Astrocyte of the cerebellum (primary cell): Measurements from ENCODE around the gene NEBL.
A peak's percentile ranks its signal among the peaks of the same experiment; 100 is the strongest.

ENCODE experiments used
- DNase-seq: peaks from one replicate; pipeline ENCODE4 v3.0.0-alpha.2; 2011; ENCODE audit warnings: low read depth
- H3K4me3 ChIP-seq: 2 replicates; pipeline ENCODE4 v1.5.1; 2011; ENCODE audit warnings: mild to moderate bottlenecking, low read depth, low read length, moderate library complexity
- in situ Hi-C: cut with HindIII; loops from 2 replicates; pipeline ENCODE4 v1.10.0; 2017; ENCODE audit warnings: low sequenced_read_pairs
- TF ChIP-seq, protein P1 (sequence below): IDR thresholded peaks from 2 replicates; pipeline ENCODE4 v1.5.1; 2012; ENCODE audit warnings: low read length, low read depth, moderate library complexity, mild to moderate bottlenecking; ENCODE audit errors: missing control alignments

The NEBL gene

DNA sequence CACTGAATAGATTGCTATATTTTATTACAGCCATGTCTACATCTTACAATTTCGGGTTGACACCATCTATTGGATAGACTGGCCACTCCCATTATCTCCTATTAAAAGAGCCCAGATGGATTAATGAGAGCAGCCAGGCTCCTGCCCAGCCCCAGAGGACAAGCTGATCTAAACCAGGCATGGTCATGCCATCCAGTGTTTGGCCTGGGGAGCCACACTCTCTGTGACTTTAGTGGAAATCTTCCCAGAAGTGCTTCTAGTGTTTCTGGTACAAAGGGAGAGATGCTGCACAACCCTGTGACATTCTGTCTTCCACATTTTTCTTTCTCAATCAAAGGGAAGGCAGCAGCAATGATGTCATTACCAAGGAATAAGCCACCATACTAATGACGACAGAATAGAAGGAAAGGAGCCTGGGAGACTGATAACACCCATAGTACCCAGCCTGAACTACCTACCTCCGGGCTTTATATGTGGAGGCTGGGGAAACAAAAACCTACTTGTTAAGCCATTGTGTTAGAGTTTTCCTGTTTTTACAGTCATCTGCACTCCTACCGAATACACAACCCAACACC lies 5.0 kb downstream of the NEBL start:
- DNase-seq = no peak
- H3K4me3 ChIP-seq = no peak overlapping the region
- in situ Hi-C loops = no loop called here
- TF ChIP-seq, protein P1, sequence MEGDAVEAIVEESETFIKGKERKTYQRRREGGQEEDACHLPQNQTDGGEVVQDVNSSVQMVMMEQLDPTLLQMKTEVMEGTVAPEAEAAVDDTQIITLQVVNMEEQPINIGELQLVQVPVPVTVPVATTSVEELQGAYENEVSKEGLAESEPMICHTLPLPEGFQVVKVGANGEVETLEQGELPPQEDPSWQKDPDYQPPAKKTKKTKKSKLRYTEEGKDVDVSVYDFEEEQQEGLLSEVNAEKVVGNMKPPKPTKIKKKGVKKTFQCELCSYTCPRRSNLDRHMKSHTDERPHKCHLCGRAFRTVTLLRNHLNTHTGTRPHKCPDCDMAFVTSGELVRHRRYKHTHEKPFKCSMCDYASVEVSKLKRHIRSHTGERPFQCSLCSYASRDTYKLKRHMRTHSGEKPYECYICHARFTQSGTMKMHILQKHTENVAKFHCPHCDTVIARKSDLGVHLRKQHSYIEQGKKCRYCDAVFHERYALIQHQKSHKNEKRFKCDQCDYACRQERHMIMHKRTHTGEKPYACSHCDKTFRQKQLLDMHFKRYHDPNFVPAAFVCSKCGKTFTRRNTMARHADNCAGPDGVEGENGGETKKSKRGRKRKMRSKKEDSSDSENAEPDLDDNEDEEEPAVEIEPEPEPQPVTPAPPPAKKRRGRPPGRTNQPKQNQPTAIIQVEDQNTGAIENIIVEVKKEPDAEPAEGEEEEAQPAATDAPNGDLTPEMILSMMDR = no peak

DNA sequence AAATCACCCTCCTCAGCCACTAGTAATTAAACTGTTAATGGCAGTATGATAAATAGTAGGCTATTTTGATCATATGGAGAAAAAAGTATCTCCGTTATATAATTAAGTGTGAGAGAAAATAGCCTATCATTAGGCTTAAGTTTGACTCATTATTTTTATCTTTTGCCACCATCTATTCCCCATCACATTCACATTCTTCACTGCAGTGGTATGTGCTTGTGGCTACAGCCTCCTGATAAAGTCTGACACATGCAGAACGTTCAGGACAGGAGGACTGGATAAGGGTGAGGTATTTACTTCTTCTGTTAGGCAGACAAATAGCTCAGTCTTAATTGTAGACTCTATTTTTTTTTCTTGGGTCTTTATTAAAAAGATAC lies 5.8 kb downstream of the NEBL start:
- TF ChIP-seq, protein P1 = no peak
- H3K4me3 ChIP-seq = no peak overlapping the region
- in situ Hi-C loops = no loop called here
- DNase-seq = peak; percentile 34

DNA sequence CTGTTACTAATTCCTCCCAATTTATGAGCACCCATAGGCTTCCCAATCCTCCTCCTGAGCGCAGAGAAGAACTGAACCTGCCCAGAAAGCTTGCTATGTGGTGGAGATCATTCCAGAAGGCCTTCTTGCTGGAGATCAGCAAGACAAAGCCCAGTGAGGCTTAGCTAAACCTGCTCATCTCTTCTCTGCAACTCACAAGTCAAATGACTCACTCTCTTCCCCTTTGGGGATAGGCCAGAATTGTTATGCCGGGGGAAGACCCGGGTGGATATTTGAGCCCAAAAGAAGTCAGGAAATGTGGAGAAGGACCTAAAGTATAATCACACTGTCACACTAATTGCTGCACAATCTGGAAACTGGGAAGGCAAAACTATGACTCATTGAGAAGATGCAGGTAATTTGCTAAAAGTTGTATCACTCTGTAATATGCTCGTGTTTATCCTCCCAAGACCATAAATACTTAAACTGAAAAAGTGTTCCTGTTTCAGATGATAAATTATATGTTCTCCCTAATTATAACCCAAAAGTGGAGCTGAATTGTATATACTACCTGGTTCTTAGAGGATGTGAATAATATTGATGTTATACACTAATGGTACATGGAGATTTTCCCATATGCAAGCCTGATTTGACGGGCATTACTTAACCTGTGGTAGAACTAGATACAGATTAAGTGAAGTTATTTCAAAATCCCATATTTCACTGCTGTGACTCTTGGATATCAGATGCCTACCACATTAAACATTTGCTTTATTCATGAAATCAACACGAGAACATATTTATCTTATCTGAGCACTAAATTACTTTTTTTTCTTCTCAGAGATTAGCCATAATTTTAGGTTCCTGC lies 6.4 kb downstream of the NEBL start:
- H3K4me3 ChIP-seq = no peak overlapping the region
- DNase-seq = no peak
- in situ Hi-C loops = no loop called here
- TF ChIP-seq, protein P1 = no peak

DNA sequence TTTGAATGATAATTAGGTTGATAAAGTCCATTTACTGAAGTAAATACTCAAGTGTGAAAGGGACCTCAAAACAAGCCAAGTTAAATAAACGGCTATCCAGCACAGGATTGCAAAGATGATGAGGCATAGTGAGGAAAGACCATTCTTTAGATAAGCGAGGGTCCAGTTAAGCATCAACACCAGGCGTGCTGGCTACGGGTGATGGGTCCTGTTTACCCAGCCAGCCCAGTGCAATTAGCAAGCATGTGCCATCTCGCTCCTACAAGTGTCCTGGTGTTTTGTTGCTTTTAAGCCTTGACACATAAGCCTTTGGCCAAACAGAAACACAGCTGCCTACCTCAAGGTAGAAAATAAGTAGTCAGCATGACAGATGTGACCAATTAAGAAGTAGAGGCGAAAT lies 7.1 kb downstream of the NEBL start:
- DNase-seq = no peak
- in situ Hi-C loops = no loop called here
- H3K4me3 ChIP-seq = no peak overlapping the region
- TF ChIP-seq, protein P1 = no peak

DNA sequence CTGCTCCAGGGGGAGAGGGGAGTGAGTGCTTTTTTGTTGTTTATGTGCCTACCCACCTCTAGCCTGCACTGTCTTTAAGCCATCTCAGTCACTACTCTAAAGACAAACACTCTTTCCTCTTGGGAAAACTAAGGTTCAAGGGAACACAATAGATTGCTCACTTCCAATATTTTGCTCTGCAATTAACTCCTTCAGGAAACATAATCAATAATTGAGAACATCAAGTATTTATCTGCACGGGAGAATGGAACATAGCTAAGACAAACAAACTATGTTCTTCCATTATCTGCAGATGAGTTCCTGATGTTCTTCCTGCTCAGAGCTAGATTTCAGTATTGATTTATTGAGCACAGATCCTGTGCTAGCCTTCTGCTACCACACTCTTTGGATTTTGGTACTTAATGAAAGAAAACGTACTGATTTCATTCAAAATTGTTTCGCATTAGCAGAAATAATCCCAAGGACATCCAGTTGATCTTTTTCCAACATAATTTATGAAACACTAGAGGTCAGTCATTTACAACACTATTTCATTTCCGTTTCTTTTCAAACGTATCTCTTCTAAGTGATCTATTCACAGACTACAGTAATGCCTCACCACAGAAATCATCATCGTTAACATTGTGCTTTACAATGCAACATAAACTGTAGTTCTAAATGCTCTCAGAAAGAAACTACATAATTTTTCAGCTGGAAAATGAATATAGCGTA lies 8.3 kb downstream of the NEBL start:
- TF ChIP-seq, protein P1 = no peak
- no peak for DNase-seq
- in situ Hi-C loops = no loop called here
- no peak overlapping the region for H3K4me3 ChIP-seq

DNA sequence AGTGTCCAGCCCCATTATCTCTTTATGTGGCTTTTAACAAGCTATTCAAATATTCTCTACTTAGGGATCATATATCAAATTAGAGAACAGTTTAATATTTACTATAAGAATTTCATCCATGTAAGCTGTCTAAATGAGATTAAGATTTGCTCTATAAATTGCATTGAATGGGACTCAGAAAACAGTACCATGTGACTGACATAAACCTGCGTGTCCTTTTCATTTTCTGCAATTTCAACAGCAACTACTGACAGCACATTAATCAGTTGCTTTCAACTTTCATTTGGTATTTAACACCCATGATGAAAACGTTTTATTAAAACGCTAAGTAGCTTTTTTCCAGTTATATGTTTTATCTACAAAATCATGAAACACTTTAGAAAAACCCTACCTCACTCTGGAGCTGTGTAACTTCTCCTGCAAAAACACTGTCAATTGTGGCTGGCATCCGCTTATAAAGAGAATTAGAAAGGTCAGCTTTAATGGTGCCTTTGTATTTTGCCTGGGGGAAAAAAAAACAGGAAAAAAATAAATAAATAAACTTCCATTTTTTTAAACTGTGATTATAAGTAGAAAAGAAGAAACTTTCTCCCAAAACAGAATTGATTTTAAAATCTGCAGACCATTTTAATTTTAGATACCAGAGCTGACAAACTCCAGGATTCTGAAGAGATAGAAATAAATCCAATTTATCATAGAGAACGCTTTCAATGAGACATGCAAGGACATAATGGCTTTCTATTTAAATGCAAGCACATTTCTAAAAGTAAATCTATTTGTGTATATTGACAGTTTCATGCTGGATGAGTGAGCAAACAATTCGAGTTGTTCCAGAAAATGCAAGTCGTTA lies 9.2 kb downstream of the NEBL start:
- in situ Hi-C loops = no loop called here
- TF ChIP-seq, protein P1 = no peak
- no peak for DNase-seq

More for the DNA sequence above, 9.2 kb downstream of the NEBL start:
- no peak overlapping the region for H3K4me3 ChIP-seq
